Neural progenitor cell (in vitro differentiated cells): ENCODE data around the gene CREBBP.

Experiments used
- CTCF ChIP-seq: fragments of 200-600 bp; sonication (generic); IDR thresholded peaks from 2 replicates; pipeline ENCODE4 v1.5.1; 2017; ENCODE audit warnings: antibody characterized with exemption, mild to moderate bottlenecking
- EZH2 ChIP-seq: fragments of 200-600 bp; sonication (generic); IDR thresholded peaks from 2 replicates; pipeline ENCODE4 v1.6.1; 2017; ENCODE audit warnings: antibody characterized with exemption, mild to moderate bottlenecking, moderate library complexity
- EZH2phosphoT487 ChIP-seq: fragments of 200-600 bp; sonication (generic); IDR thresholded peaks from 2 replicates; pipeline ENCODE4 v1.6.1; 2017; ENCODE audit warnings: antibody characterized with exemption

- TF ChIP-seq CTCF: no peak
- no peak for TF ChIP-seq EZH2
- no peak for TF ChIP-seq EZH2phosphoT487
Measured at GRCh38 chr16:3681206-3681605, 199.3 kb downstream of the CREBBP start.
